RPMI7951 (cell line): Measurements from ENCODE around the gene CA5A. TPM values are rescaled to one million over a fixed set of nuclear protein-coding genes. Genes with fewer than 3 reads are reported as not detected.
"Not testable (repeated sequence)": the region's sequence is repeated elsewhere in the genome, so short reads cannot be mapped to it uniquely, and the experiment has no call there.

Experiments used
- DNase-seq: peaks from one replicate; pipeline ENCODE4 v3.0.0-alpha.2; 2012; ENCODE audit warnings: low read depth
- total RNA-seq: library from RNA; depleted of rRNA; stranded (reverse); fragments of >200 nt; shearing (Covaris generic); gene quantifications from 2 replicates; pipeline ENCODE4 v1.2.3, GENCODE V29; 2014

The CA5A gene
- total RNA-seq, 1 experiment from 2014 or later: not detected

DNA sequence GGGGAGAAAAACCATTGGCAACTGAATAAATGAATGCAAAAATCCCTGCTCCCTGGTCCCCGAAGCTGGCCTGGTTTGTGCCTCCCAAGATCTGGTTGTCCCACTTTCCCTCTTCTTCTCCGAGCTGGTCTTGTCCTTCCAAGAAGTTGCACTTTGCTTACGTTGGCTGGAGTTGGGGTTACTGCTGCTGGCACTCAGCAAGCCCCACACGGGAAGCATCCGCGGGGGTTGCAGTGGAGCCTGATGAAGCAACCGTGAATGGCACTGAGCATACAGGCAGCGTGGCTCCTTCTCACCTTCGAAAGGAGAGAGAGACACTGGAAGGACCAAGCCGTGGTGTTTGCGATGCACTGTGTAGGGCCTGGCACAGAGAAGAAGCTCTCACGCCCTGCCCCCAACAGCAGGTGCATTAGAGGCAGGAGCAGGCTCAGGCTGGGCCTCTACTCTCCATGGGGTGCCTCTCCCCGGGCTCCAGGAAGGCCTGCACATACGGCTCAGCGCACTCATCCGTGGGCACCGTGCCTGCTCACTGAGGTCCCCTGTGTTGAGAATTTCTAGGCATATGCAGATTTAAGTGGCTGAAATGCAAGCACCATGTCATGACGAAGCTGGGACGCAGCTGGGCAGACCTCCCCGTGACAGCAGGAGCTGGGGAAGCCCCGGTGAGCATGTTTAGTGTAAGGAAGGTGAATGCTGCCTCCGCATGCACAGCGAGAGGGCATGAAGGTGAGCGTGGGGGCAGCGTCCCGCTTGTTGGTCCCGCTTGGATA lies 12.1 kb downstream of the CA5A start:
- no peak for DNase-seq

DNA sequence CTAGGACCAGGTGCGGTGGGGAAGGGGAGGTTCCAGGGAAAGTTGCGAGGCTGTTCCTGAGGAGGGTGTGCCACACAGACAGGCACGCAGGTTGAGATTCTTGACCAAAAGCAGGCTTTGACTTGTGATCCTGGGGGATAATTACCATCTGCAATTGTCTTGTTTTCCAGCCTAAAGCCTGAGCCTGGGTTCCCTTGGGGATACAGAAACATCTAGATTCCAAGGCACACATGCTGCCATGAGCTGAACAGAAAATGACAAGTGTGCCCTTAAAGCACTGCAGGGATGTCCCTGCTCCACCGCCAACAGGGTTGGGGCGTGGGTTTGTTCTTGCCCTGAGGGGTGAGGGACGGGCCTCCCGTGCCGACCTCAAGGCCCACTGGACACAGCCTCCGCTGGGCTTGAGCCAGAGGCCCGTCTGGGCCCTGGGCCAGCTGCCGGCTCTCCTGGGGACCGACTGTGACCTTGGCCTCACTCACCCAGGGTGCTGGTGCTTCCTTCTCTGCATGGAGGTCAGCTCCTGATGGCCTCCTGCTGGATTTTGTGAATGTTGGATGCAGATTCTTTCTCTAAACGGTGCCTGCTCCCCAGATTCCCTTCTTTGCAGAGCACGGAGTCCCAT lies 14.0 kb downstream of the CA5A start:
- DNase-seq: peak; percentile 74

DNA sequence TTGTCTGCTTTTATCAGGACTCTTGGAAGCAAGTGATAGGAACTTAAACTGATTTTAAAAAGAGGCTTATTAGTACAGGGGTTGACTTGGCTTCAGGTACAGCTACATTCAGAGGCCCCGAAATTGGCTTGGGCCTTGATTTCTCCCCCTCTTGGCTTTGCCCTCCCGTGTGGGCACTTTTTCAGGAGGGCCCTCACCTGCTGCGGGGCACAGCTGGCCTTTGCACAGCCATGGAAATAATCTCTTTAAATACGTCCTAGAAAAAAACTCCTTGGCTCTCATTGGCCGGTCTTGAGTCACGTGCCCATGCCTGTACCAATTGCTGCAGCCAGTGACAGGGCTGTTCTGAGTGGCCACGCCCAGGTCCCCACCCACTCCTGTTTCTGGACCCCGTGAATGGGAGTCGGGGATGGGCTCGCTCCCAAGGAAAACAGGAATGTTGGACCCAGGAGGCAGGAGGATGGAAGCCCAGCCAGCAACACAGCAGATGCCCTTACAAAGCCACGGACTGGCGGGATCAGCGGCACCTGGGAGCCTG lies 15.0 kb downstream of the CA5A start:
- DNase-seq: no peak

DNA sequence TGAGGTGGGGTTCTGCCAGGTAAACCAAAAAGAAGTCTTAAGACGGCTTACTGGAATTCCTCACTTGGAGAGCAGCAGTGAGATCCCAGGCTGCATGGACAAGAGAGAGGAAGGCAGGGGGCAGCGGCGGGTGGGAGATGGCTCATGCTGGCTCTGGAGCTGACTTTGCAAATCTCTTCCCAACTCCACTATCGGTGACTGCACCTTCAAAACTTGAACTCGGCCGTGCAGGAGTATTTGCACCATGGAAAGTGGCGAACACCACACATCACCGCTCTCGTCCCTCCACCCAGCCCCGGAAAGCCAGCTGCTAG lies 16.7 kb downstream of the CA5A start:
- DNase-seq: no peak

DNA sequence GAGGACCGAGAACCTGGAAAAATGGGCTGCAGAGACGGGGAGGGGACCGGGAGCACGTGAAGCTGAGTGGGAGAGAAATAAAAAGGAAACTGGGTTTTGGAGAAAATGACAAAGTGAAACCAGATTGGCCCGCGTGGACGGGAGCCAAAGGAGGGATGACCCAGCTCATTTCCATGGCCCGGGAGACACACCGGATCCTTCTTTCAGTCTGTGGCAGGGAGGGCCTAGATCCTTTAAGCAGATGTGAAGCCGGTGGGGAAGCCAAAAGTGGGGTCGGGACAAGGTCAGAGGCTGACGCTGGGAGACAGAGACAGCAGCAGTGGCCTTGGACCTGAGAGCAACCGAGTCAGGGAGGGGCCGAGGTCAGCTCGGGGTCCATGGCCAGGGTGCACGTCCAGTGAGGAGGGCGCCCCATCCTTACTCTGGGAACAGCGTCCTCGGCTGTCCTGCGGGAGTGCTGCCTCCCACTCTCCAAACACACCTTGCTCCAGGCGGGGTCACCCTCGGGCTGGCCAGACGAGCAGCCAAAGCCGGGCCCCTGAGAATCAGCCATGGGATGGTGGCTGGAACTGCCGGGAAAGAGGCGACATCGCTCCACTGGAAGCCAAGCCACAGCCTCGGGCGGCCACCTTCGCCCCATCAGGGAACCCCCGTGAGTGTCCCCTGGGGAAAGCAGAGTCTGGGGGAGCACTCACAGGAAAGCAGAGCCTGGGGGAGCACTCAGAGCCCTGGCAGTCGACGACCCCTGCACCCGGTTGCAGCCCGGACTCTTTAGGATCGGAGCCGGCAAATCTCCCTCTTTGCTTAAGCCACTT lies 17.3 kb downstream of the CA5A start:
- DNase-seq: peak; percentile 81

DNA sequence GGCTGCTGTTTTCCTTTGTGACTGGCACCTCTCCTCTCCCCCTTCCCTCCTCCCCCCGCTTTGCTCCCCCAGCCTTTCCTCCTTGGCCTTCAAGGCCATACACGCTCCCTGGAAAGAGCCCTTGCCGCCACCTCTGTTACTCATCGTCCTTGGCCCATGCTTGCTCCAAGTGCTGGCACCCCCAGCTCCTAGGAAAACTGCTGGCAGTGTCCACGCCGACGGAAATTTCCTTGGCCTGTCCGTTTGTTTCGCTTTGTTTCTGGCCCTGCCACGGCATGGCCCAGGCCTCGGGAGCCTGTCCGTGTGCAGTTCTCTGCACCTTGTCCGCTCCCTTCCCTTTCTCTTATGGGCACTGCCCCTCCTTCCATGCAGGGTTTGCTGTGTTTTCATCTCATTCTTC lies 18.0 kb downstream of the CA5A start:
- peak; percentile 64 for DNase-seq

DNA sequence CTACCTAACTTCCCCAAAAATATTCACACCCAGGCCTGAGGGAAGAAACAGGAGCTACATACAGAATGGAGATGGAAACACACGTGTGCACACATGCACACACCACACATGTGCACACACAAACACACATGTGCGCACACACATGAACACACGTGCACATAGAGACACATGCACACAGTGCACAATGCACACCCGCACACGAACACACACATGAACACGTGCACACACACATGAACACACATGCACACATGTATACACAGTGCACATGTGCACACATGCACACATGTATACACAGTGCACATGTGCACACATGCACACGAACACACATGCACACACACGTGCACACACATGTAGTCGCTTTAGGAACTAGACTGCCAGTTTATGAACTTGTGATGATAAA lies 18.8 kb downstream of the CA5A start:
- DNase-seq: no peak

DNA sequence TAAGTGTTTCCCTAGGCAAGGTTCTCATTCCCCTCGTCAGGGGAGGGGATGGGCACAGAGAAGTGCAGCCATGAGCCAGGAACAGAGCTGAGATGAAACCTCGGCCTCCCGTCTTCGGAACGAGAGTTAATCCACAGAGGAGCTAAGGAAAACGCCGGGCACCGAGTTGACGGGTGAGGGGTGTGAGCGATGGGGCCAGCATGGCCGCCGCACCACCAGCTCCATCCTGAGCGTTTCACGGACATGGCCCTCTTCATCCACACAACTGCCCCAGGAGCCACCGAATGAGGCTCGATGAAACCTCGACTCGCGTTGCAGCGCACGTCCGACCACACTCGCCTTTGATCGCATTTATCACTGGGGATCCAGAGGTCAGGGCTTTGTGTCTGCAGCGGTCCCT lies 21.5 kb downstream of the CA5A start:
- DNase-seq: no peak

DNA sequence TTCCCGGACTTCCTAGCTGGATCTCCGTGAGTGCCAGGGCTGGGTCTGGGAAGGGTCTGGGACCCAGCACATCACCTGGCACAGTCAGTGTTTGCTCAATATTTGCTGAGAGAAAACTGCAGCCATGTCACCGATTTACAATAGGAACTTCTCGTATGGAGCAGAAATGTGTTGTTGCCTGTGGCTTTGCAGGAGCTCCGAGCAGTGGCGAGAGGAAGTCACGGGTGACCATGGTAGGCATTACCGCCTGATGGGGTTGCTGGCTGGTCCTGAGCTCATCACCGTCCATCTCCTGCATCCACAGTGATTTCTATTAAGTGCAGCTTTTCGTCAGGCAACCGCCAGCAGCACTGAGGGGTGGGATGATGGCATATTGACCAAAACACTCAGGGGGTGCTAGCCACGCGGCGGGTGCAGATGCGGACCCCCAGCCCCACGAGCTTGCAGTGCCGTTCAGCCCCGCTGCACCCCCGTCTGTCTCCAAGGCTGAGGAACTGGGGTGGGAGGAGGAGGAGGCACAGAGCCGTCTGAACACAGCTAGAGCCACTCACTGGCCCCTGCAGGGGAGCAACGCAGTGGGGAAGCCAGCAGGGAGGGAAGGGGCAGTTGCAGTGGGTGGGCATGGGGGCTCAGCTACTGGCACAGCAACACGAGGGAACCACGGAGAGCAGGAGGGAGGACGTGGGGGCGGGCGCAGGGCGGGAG lies 22.2 kb downstream of the CA5A start:
- DNase-seq: not testable (repeated sequence)

DNA sequence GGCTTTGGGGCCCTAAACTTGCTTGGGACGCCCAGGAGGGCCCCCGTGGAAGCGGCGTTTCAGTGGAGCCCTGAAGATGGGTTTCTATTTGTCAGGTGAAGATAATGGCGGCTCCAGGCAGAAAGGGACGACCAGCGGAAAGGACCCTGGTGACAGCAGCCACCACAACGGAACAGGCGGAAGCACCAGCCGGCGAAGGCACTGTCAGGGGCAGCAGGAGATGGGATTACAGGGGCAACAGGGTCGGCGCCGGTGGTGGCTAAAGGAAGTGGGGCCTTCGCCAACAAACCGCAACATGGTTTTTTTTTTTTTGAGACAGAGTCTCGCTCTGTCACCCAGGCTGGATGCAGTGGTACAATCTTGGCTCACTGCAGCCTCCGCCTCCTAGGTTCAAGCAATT lies 23.6 kb downstream of the CA5A start:
- not testable (repeated sequence) for DNase-seq

DNA sequence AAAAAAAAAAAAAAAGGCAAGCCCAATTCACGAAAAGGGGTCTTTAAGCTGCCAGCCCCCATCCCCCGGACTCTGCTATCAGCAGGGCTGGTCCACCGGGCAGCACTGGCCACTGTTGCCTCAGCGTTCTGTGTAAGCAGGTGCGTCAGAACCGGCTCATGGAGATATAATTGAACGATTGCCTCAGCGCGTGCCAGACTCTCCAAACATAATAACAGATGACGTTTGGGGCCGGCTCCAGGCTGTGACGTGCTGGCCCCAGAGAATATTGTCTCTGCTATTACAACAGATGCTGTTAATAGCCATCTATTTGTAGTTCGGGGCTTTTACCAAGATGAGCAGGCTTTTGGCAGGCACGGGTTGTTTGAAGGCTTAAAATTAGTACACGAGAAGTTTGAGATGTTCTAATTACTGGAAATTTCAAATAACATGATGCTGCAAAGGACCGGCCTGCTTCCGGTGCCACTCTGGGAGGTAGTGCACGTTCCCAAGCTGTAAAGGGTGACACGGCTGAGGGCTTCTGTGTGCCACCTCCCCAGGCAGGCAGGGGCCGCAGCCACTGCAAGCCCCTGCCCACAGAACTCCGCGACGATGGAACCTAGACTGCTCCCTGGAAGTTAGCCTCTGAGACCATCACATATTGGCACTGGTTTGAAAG lies 25.1 kb downstream of the CA5A start:
- DNase-seq: peak; percentile 44

DNA sequence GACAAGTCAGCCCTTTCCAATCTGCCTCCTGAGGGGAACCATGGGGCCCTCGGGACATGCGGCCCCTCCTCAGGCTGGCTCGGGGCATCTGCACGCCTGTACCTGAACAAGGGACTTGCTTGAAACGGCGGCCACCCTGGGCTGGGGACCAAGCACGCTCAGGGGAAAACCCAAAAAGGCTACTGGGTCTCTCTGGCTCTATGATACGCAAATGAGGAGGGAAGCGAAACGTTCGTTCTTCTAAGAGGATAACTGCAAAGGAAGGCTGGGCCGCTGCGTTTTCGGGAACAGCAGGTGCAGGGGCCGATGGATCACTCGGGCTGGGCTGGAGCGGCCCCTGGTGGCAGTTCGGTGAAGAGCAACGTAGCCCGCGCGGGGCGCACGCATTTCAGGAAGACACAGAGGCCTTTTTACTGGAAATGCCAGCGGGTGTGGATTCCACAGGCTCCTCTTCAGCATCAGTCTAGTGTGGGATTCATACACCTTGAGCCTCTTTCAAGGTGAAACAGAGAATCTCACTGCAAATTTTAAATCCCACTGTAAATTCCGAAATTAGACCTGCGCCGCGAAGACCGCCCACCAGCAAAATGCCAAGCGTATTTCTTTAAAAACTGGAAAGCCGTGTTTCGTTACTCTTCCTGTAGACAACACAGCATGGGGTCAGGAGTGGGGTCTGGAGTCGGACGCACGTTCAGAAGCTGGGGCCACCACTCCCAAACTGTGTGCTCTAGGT lies 27.0 kb downstream of the CA5A start:
- DNase-seq: peak; percentile 57

DNA sequence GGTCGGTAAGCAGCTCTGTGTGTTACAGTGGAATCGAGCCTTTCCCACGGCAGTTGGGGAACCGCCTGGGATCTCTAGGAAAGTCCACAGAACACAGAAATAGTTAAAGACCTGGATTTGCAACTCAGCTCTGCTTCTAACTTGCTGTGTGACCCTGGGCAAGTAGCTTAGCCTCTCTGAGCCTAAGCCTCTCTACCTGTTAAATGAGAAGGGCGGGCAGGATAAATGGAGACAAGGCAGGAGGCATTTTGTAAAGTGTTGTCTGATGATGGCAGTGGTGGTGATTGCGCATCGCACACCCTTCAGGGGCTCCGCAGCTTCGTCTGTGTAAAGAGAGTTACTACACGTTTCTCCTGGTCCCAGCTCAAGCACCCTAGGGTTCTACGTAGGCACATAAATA lies 28.2 kb downstream of the CA5A start:
- DNase-seq: not testable (repeated sequence)

DNA sequence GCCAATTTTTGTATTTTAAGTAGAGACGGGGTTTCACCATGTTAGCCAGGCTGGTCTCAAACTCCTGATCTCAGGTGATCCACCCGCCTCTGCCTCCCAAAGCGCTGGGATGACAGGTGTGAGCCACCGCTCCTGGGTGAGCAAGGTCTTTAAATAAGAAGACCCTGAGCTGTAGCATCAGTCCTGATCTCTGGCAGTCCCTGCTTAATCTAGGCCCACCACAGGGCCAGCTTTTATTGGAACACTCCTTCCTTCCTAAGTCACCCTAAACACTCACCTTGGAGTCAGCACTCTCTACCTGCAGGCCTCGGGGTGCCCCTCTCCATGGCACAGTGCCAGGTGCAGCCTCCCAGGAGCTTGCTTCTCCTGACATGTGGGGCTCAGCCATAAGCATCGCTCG lies 30.8 kb downstream of the CA5A start:
- not testable (repeated sequence) for DNase-seq

DNA sequence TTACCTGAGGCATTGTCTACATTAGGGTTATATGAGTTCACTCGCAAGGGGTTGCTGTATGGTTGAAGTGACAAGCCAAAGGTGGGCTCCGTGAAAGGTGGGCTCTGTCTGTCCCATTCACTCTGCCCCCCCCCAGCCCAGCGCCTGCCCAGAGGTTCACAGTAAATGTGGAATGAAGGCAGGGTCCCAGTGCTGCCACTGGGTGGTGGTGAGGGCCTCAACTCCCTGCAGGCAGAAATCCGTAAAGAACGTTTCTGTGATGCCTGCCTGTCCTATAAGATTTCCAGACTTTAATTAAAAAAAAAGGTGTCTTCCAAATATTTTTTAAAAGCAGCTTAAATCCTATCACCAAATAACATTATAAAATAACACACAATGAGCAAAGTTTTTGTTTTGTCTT lies 31.4 kb downstream of the CA5A start:
- not testable (repeated sequence) for DNase-seq

DNA sequence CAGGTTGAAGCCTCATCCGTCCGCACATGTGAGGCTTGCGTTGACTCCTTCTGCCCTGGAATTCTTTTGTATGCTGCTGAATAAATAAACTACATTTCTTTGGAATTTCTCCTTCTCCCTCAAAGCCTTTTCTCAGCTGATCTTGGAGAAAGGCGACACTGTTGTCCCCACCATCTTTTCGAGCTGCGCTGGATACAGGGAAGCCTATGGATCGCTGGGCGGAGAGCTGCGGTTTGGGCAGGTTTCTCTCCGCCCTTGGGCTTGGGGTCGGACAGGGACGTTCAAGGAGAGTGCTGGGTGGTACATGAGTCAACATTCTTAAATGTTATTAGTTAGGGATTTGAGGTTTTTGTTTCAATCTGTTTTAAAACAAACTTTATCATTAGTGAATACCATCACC lies 35.8 kb downstream of the CA5A start:
- not testable (repeated sequence) for DNase-seq

DNA sequence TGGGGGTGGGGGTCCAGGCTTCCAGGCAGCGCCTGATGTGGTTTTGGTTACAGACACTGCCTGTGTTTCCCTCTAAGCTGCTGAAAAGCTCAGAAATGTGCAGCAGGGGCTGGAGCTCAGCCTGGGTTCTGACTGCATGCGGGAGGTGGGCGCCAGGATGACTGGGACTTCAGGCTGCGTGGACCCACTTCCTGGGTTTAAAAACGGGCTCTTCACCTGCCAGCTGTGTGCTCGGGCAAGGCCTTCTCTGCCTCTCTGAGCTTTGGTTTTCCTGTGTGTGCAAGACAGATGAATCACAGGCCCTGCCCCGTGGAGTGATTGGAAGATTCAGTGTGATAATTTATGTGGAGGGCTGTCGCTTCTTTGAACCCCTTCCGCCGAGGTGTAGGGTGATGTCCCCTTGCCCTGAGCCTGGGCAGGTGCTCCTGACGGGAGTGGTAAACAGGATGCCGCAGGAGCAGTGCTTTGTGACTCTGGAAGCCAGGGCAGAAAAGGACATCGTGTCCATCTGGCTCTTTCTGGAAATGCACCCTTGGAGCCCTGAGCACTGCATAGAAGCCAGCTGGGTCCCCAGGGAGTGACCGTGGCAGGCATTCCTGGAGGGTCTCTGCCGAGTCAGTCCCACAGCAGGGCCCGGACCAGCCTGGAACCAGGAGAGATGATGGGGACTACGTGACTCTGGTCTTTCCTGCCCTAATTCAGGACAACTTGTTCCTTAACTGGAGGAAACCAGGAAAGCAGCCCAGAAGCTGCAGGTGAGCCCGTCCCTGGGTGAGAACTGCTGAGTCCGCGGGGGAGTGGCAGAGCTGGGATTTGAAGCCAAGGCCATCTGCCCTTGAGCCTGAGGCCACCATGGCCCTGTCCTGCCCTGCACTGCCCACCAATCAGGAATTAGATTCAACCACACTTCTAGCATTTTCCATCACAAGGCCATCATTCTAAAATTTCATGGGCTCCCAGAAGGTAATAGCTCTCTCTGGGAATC lies 38.5 kb downstream of the CA5A start:
- no peak for DNase-seq

DNA sequence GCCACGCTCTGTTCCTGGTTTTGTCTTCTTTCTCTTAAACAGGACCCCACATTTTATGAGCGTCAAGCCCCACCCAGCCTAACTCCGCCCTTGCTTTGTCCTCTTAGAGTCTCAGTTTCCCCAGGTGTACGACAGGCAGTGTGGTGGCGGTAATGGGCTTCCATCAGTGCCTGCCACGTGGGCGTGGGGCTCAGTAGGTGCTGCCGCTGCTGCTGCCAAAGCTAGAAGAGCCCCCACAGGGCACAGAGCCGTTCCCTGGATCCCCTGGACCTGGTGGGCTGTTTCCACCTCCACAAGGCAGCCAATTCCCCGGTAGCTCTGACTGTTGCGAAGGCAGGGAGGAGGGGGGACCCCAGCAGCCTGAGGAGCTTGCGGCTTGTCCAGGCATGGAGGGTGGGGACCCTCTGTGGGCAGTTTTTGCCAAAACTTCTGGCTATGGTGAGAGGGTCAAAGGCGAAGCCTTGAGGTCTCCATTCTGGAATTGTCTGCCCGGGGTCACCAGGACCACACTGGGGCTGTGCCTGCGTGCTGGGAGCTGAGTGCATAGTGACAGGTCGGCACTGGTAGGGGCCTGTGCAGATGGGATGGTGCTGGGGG lies 39.3 kb downstream of the CA5A start:
- not testable (repeated sequence) for DNase-seq
